Measurements from ENCODE around the gene ACSL3.

Gene ACSL3

DNA sequence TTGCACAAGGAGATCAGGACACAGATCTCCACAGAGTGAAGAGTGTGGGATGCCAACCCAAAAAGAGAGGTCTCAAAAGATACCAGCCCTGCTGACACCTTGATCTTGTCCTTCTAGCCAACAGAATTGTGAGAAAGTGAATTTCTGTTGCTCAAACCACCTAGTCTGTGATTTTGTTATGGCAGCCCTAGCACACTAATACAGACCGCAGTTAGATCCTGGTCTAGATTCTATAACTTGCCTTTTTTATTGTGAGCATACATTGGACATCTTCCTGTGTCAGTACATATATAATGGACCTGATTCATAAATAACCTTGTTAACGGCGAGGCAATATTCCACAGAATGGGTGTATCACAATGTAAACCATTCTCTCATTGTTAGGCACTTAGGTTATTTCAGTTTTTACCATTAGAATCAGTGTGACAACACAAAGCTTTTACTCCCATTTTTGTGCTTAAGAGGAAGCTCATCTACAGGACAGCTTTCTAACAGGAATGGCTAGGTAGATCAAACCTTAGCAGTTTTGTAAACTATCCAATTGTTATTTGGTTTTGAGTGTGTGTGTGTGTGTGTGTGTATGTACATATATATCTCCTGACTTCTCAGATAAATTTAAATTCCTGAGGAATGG lies 89.0 kb downstream of the ACSL3 start:
- no peak overlapping the region for H3K4me3 ChIP-seq (ENCODE audit: low read length)
- no peak for TF ChIP-seq CTCF (conservative IDR thresholded peaks at IDR 0.05; ENCODE audit: low read length)
- DNase-seq (ENCODE audit: low read depth), result no peak

DNA sequence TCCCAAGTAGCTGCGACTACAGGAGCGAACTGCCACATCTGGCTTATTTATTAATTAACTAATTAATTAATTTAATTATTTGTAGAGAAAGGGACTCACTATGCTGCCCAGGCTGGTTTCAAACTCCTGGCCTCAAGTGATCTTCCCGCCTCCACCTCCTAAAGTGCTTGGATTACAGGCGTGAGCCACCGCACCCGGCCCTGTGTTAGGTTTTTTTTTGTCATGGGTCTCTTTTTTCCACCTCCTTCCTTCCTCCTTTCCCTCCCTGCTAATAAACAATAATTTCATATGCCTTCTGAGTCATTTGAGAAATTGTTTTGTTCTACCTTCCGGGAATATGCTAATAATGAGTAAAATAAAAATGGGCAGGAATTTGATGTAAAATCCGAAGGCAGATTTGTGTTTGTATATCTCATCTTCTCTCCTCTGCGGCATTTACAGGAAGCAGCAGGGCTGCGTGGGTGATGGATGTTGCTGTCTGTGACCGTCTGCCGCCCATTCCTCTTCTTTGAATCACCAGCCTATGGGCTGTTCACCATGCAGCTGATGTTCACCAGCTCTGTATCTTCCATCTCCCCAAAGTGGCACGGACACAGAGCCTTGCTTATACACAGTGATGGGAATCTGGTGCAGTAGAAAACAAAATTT lies 89.9 kb downstream of the ACSL3 start:
- peak; percentile 90 for DNase-seq (ENCODE audit: low read depth)
- TF ChIP-seq CTCF (conservative IDR thresholded peaks at IDR 0.05; ENCODE audit: low read length), result no peak
- H3K4me3 ChIP-seq (ENCODE audit: low read length), result no peak overlapping the region

DNA sequence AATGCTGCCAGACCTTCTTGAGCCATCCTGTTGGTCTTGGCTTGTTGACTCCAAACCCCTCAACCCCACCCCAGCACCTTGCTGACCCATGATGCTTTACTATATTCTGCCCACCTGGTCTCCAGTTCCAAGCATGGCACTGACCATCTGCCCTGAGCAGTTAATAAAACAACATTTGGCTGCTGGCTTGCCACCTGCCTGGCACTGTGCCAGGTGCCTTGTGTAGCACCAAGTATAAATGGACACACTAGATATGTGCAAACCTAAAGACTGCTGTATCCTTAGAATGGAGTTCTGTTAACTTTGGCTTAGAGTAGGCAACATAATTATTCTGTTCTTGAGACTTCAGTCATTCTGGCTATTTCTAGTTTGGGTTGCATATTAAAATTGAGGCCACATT lies 91.4 kb downstream of the ACSL3 start:
- no peak for TF ChIP-seq CTCF (conservative IDR thresholded peaks at IDR 0.05; ENCODE audit: low read length)
- no peak overlapping the region for H3K4me3 ChIP-seq (ENCODE audit: low read length)
- no peak for DNase-seq (ENCODE audit: low read depth)

DNA sequence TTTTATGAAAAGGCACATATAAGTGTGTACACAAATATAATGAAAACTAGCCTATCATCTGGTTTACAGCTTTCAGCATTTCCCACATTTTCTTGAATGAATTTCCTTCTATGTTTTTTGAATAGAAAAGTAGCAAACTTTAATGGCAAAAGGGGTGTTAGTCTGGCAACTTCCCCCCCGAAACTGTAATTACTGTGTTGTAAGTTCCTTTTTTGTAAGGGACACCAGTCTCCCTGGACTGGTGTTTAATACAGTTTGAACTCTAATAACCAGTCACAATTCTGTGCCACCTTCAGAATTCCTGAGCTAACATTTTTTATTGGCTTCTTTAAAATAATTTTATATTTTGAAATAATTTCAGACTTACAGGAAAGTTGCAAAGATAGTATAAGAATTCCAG lies 94.2 kb downstream of the ACSL3 start:
- no peak for TF ChIP-seq CTCF (conservative IDR thresholded peaks at IDR 0.05; ENCODE audit: low read length)
- no peak for DNase-seq (ENCODE audit: low read depth)
- no peak overlapping the region for H3K4me3 ChIP-seq (ENCODE audit: low read length)

DNA sequence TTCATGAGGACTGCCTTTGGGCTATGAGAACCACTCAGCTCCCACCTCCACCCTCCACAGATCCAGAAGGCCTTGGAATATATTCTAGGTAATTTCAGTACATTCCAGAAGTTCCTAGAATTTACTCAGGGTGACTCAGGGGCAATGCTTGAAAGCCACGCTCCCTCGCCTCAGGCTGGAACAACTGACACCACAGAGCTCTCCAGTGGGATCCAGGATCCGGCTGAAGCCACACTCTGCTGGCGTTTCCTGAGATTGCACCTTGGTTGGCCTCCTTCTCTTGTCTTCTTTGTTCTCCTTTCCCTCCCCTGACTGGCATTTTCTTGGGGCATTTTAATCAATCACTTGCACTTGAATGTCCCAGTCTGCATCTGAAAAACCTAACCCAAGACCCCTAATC lies 98.5 kb downstream of the ACSL3 start:
- peak; percentile 94 for DNase-seq (ENCODE audit: low read depth)
- TF ChIP-seq CTCF (conservative IDR thresholded peaks at IDR 0.05; ENCODE audit: low read length), result peak; percentile 79
- no peak overlapping the region for H3K4me3 ChIP-seq (ENCODE audit: low read length)

DNA sequence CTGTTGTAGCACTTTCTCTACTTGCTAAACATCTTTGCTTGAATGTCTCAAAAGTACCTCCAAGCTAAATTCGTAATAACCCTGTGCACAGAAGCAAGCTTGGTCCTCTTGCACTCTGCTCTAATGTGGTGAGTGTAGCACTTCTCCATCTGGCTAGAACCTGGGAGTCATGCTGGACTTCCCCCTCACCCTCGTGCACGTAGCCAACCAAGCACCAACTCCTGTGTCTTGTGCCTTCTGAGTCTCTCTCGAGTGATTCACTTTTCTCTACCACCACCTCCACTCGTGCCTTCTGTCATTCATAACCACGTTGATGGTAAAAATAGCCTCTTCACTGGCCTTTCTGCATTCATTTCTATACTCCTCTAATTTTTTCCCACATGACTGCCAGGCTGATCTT lies 99.3 kb downstream of the ACSL3 start:
- H3K4me3 ChIP-seq (ENCODE audit: low read length), result no peak overlapping the region
- no peak for TF ChIP-seq CTCF (conservative IDR thresholded peaks at IDR 0.05; ENCODE audit: low read length)
- DNase-seq (ENCODE audit: low read depth), result peak; percentile 71

DNA sequence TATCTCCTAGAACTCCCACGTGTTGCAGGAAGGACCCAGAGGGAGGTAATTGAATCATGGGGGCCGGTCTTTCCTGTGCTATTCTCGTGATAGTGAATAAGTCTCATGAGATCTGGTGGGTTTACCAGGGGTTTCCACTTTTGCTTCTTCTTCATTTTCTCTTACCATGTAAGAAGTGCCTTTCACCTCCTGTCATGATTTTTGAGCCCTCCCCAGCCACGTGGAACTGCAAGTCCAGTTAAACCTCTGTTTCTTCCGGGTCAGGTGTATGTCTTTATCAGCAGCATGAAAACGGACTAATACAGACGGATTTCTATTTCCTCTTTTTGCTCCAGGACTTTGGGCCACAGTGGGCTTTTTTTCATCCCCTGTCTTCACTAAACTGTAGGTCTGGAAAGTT lies 102.8 kb downstream of the ACSL3 start:
- TF ChIP-seq CTCF (conservative IDR thresholded peaks at IDR 0.05; ENCODE audit: low read length), result no peak
- no peak overlapping the region for H3K4me3 ChIP-seq (ENCODE audit: low read length)
- DNase-seq (ENCODE audit: low read depth), result no peak

Data from AG10803 (cell line).